Right lobe of liver (tissue), 6 donors: ENCODE measurements around the gene TMEM266. TPM values are rescaled to one million over a fixed set of nuclear protein-coding genes. Genes with fewer than 3 reads are reported as not detected.

ENCODE experiments used
- ATAC-seq, 4 donors: fragments of 200-7000 bp; cut with Tn5 transposase; one replicate each; pipeline ENCODE4 v1.9.1; 2020; ENCODE audit warnings: mild to moderate bottlenecking in 4 of 4, moderate library complexity in 4 of 4
- DNase-seq, 3 donors: peaks; one replicate each; pipeline ENCODE4 v3.0.0-alpha.2; 2020
- H3K27ac ChIP-seq, 3 donors: fragments of 200-600 bp; one replicate each; pipeline ENCODE4 v1.8.0; 2022
- H3K27me3 ChIP-seq, 2 donors: fragments of 200-600 bp; one replicate each; pipeline ENCODE4 v1.8.0; 2022
- H3K36me3 ChIP-seq, 4 donors: fragments of 200-600 bp; sonication (generic) in 1 of 4; one replicate each; pipeline versions ENCODE4 v1.5.1 to v1.8.0; 2017 to 2022; ENCODE audit warnings: control low read depth in 1 of 4
- H3K4me1 ChIP-seq, 4 donors: fragments of 200-600 bp; sonication (generic) in 1 of 4; one replicate each; pipeline versions ENCODE4 v1.5.1 to v1.8.0; 2017 to 2022; ENCODE audit warnings: control low read depth in 1 of 4
- H3K4me3 ChIP-seq, 3 donors: fragments of 200-600 bp; one replicate each; pipeline ENCODE4 v1.8.0; 2022
- H3K9me3 ChIP-seq, 4 donors: fragments of 200-600 bp; sonication (generic) in 1 of 4; one replicate each; pipeline versions ENCODE4 v1.5.1 to v1.8.0; 2017 to 2022; ENCODE audit warnings: control low read depth in 1 of 4
- CTCF ChIP-seq, 4 donors: fragments of 200-600 bp in 3 of 4; fragments of 450-650 bp in 1 of 4; IDR thresholded peaks; one replicate each; pipeline versions ENCODE4 v1.5.1 to v1.8.0; 2016 to 2022; ENCODE audit warnings: antibody characterized with exemption in 4 of 4, mild to moderate bottlenecking in 2 of 4
- POLR2A ChIP-seq: fragments of 450-650 bp; IDR thresholded peaks from one replicate; pipeline ENCODE4 v1.6.1; 2017; ENCODE audit warnings: antibody characterized with exemption, mild to moderate bottlenecking
- WGBS: methylation state at CpG from one replicate; pipeline ENCODE4 v1.1.6; 2018; ENCODE audit warnings: low coverage, low lambda C conversion rate; ENCODE audit not compliant: insufficient coverage; ENCODE audit errors: missing lambda C conversion rate; 5-methylcytosine and 5-hydroxymethylcytosine counted together
- intact Hi-C, 2 donors: fragments of 100-400 bp; cut with DNase I; formaldehyde crosslinking; loops; one replicate each; pipeline versions ENCODE4 v1.11.2 to v1.14.1; 2022
- total RNA-seq, 6 experiments: library from RNA; depleted of rRNA in 2 of 6; stranded (reverse); fragments of >200 nt in 2 of 6; fragmentation: NEBNext Ultra II Directional in 3 of 6; extraction: Animal tissue kit (Norgen Biotek cat#: 25700) in 3 of 6; gene quantifications; one replicate each; pipeline versions ENCODE4 v1.1.0 to v1.2.4, GENCODE V29; 2016 to 2023
- donor health status: DM: no; HTN: yes; CAD: no.
- donor health status: DM: no; HTN: no; CAD: no.
- donor health status: DM: no; HTN: no; CAD: no.
- donor health status: DM: no; HTN: yes; CAD: no.
- donor health status: DM: no; HTN: yes; CAD: no.

TMEM266 gene
- total RNA-seq, 6 experiments from 2014 or later = 0.12 to 0.19 TPM; not detected in 4

- Histone ChIP-seq H3K27ac (no peak overlapping the region), H3K9me3 (no peaks in the 10 kb centered on the region), H3K27me3 (no peaks in the 10 kb centered on the region), H3K4me1 (no peaks in the 10 kb centered on the region), H3K4me3 (no peak overlapping the region), H3K36me3 (peaks cover 0 to 52% (median 28%) of the 10 kb centered on the region in 4 donors)
- intact Hi-C loops = no loop called here
- ATAC-seq (no peak), DNase-seq (no peak)
- 92% methylated on average over 1 of the region's 1 CpG for WGBS
- TF ChIP-seq POLR2A (no peak), CTCF (IDR thresholded peaks at IDR 0.05) (no peak)
Measured at GRCh38 chr15:76215634-76216033, 155.8 kb downstream of the TMEM266 start.

- H3K4me1 ChIP-seq = no peaks in the 10 kb centered on the region
- 83% methylated on average over 6 of the region's 7 CpGs for WGBS
- no peak overlapping the region for H3K27ac ChIP-seq
- H3K36me3 ChIP-seq = peaks cover 0 to 38% (median 21%) of the 10 kb centered on the region in 4 donors
- no peak for ATAC-seq
- TF ChIP-seq POLR2A = no peak
- TF ChIP-seq CTCF (IDR thresholded peaks at IDR 0.05) = no peak
- no peak overlapping the region for H3K4me3 ChIP-seq
- no peaks in the 10 kb centered on the region for H3K27me3 ChIP-seq
- no peak for DNase-seq
- H3K9me3 ChIP-seq = no peaks in the 10 kb centered on the region
- intact Hi-C loops = no loop called here
Measured at GRCh38 chr15:76217029-76217881, 157.5 kb downstream of the TMEM266 start.

- H3K27me3 ChIP-seq = no peaks in the 10 kb centered on the region
- H3K27ac ChIP-seq = no peak overlapping the region
- H3K4me3 ChIP-seq = no peak overlapping the region
- H3K4me1 ChIP-seq = no peaks in the 10 kb centered on the region
- 96% methylated on average over 5 of the region's 5 CpGs for WGBS
- DNase-seq = no peak
- intact Hi-C loops = no loop called here
- no peak for ATAC-seq
- peaks cover 0 to 41% (median 20%) of the 10 kb centered on the region in 4 donors for H3K36me3 ChIP-seq
- H3K9me3 ChIP-seq = no peaks in the 10 kb centered on the region
- TF ChIP-seq CTCF (IDR thresholded peaks at IDR 0.05) = no peak
- TF ChIP-seq POLR2A = no peak
Measured at GRCh38 chr15:76217882-76218217, 158.1 kb downstream of the TMEM266 start.

GRCh38 chr15:76221085-76221767, 161.4 kb downstream of the TMEM266 start:
- no peak overlapping the region for H3K27ac ChIP-seq
- ATAC-seq (no peak), DNase-seq (no peak)
- intact Hi-C loops = no loop called here
- H3K27me3 ChIP-seq = no peaks in the 10 kb centered on the region
- H3K4me3 ChIP-seq = no peak overlapping the region
- no peaks in the 10 kb centered on the region for H3K4me1 ChIP-seq
- peaks cover 3 to 42% (median 24%) of the 10 kb centered on the region in 4 donors for H3K36me3 ChIP-seq
- no peak for TF ChIP-seq CTCF (IDR thresholded peaks at IDR 0.05)
- no peak for TF ChIP-seq POLR2A
- 100% methylated on average over 1 of the region's 1 CpG for WGBS
- H3K9me3 ChIP-seq = no peaks in the 10 kb centered on the region
